Right renal cortex interstitium (tissue), 3 donors: ENCODE results near the gene CRYZ. TPM values are rescaled to one million over a fixed set of nuclear protein-coding genes. Genes with fewer than 3 reads are reported as not detected.
A peak's percentile ranks its signal among the peaks of the same experiment; 100 is the strongest.
"Not testable (repeated sequence)": the region's sequence is repeated elsewhere in the genome, so short reads cannot be mapped to it uniquely, and the experiment has no call there.

Experiments used
- DNase-seq, 3 donors: peaks; one replicate each; pipeline ENCODE4 v3.0.0-alpha.2; 2013; ENCODE audit warnings: low read depth in 3 of 3, low spot score in 2 of 3
- polyA plus RNA-seq, 3 donors: library from polyadenylated mRNA; unstranded; fragments of 120-200 nt; gene quantifications; one replicate each; pipeline ENCODE4 v1.2.1, GENCODE V29; 2013; ENCODE audit not compliant: insufficient read length in 3 of 3

Gene CRYZ
- 100 to 1,000 TPM; 190 to 199 (median 199) TPM for polyA plus RNA-seq

- peak; percentile 90 to 93 (median 90) for DNase-seq
These were observed at the start of gene CRYZ, which contains the start of gene TYW3 for GRCh38 chr1:74732960-74733603. CRYZ (minus strand) TSS chr1:74733050; CDS start chr1:74724821, 8,229 bp downstream. TYW3 (plus strand) TSS chr1:74733152; CDS start chr1:74733245, 93 bp downstream.

GRCh38 chr1:74780594-74780993 is 47.7 kb upstream of the CRYZ start:
- no peak for DNase-seq

GRCh38 chr1:74779750-74780149 is 46.9 kb upstream of the CRYZ start:
- DNase-seq: no peak

GRCh38 chr1:74777525-74777924 is 44.7 kb upstream of the CRYZ start:
- no peak for DNase-seq

- no peak for DNase-seq
These were observed 42.9 kb upstream of the CRYZ start for GRCh38 chr1:74775735-74776134.

GRCh38 chr1:74773582-74773981 is 40.7 kb upstream of the CRYZ start:
- no peak for DNase-seq

- no peak for DNase-seq
These were observed 40.1 kb upstream of the CRYZ start for GRCh38 chr1:74772945-74773344.

- DNase-seq: peak in 2 of 3 donors; percentile 18 to 33
These were observed 39.2 kb upstream of the CRYZ start for GRCh38 chr1:74771913-74772515.

GRCh38 chr1:74767490-74767889 is 34.6 kb upstream of the CRYZ start:
- DNase-seq: no peak

GRCh38 chr1:74766579-74766978 is 33.7 kb upstream of the CRYZ start:
- DNase-seq: no peak

GRCh38 chr1:74763807-74764206 is 31.0 kb upstream of the CRYZ start:
- no peak for DNase-seq

GRCh38 chr1:74756650-74757049 is 23.8 kb upstream of the CRYZ start:
- not testable (repeated sequence) for DNase-seq

- DNase-seq: no peak
These were observed 22.6 kb upstream of the CRYZ start for GRCh38 chr1:74755475-74755874.

- DNase-seq: no peak
These were observed 20.3 kb upstream of the CRYZ start for GRCh38 chr1:74753104-74753503.

- no peak for DNase-seq
These were observed 16.1 kb upstream of the CRYZ start for GRCh38 chr1:74748960-74749359.

- DNase-seq: not testable (repeated sequence)
These were observed 12.4 kb upstream of the CRYZ start for GRCh38 chr1:74745247-74745646.

GRCh38 chr1:74740307-74740980 is 7.6 kb upstream of the CRYZ start:
- DNase-seq: not testable (repeated sequence)

GRCh38 chr1:74737333-74737732 is 4.5 kb upstream of the CRYZ start:
- DNase-seq: no peak

- DNase-seq: peak; percentile 62 to 73 (median 67)
These were observed 994 bp upstream of the CRYZ start for GRCh38 chr1:74733604-74734484.

- peak in 1 of 3 donors; percentile 36 for DNase-seq
These were observed 541 bp downstream of the CRYZ start for GRCh38 chr1:74732071-74732946.
